GM10248 (cell line): ENCODE measurements around the gene CC2D2A.

ENCODE experiments used
- CTCF ChIA-PET: fragments of 300-600 bp; sonication (Branson Sonifier 250); formaldehyde crosslinking; extraction: SDS; loops from one replicate; lab custom pipeline; 2021; ENCODE audit warnings: antibody characterized with exemption; lab: Yijun Ruan, JAX
- POLR2A ChIA-PET: fragments of 350-650 bp; sonication (Branson Sonifier 250); formaldehyde crosslinking; extraction: SDS; loops from one replicate; lab custom pipeline; 2020; ENCODE audit warnings: antibody characterized with exemption; lab: Yijun Ruan, JAX
- DNase-seq: peaks from one replicate; pipeline ENCODE4 v3.0.0; 2012; ENCODE audit errors: extremely low spot score
- CTCF ChIP-seq: IDR thresholded peaks from 2 replicates; pipeline ENCODE4 v1.5.1; 2012; ENCODE audit warnings: mild to moderate bottlenecking, low read depth; ENCODE audit errors: extremely low read depth, missing control alignments, control extremely low read depth

CC2D2A gene

GRCh38 chr4:15469402-15470127 is at the start of gene CC2D2A:
Gene CC2D2A, plus strand, starts transcription at chr4:15469882. Its CDS starts 6,051 bp downstream, at chr4:15475933.
- ChIA-PET CTCF (interaction anchor here (0.7 to 4.5 kb wide), 8 partner anchors 10 to 1157 kb away, joined by 3 to 38 read pairs (median 4); no protein-coding TSS in a partner anchor), POLR2A (no interaction called here)
- TF ChIP-seq CTCF, result no peak
- no peak for DNase-seq

- CTCF ChIA-PET, result interaction anchor here (1.3 kb wide), 1 partner anchor 9 kb away, joined by 4 read pairs; no protein-coding TSS in a partner anchor
Observed at GRCh38 chr4:15420642-15421041, 49.0 kb upstream of the CC2D2A start.

DNA sequence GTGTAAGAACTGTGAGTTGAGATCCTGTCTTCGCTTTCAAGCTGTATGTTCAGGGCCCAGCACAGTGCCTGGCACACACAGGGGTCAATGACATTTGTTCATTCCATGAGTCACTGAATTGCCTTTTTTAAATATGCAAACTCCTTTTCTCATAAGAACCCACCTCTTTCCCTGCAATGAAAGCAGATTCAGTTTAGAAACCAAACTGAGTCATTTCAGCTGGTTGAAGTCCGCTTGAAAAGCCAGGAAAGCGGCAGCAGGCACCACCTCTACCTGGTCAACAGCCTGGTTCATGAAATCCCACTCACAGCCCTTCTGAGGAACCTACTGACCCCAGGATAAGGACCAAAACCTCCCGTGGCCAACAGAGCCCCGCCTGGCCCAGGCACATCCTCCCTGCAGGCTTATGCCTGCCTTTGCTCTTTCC is 46.4 kb upstream of the CC2D2A start:
- no peak for DNase-seq
- ChIA-PET CTCF (no interaction called here), POLR2A (no interaction called here)
- no peak for TF ChIP-seq CTCF

More at GRCh38 chr4:15420642-15421041, 49.0 kb upstream of the CC2D2A start:
- POLR2A ChIA-PET, result no interaction called here
- no peak for DNase-seq
- TF ChIP-seq CTCF, result no peak

DNA sequence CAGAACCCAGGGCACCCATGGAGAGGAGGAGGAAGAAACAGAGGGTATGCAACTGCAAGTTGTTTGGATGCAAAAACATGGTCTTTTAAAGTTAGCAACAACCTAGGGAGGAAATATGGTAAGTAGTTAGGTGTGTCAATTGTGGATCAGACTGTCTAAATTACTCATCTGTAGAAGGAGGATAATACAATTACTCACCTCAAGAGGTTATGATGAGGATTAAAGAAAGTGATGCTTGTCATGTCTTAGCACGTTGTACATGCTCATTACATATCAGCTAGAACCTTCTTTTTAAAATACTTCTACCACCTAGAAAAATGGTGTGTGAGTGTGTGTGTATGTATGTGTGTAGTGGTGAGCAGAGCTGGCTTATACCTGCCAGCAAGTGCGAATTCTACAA is 44.2 kb upstream of the CC2D2A start:
- POLR2A ChIA-PET, result no interaction called here
- CTCF ChIA-PET, result interaction anchor here (1.1 to 3.9 kb wide), 3 partner anchors 14 to 32 kb away, joined by 3 to 15 read pairs (median 5); no protein-coding TSS in a partner anchor

DNA sequence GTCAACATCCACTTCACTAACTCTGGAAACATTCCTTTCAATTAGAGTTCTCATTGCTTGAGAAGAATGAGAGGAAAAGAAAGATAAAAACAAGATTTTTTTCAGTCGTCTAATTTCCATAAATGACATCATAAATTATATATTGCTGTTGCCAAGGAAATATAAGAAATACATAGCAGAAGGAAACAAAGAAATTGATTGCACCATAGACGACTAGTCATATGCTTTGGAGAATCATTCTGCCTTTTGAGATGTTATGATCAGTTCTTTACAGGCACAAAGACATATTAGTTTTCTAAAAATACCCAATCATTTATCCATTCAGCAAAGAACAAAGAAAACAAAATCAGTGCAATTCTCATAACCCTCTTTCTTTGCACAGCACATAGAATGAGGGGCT is 42.5 kb upstream of the CC2D2A start:
- no peak for TF ChIP-seq CTCF
- CTCF ChIA-PET, result interaction anchor here (3.9 kb wide), 1 partner anchor 30 kb away, joined by 15 read pairs; no protein-coding TSS in a partner anchor
- no peak for DNase-seq
- POLR2A ChIA-PET, result no interaction called here

More for the DNA sequence above, 44.2 kb upstream of the CC2D2A start:
- DNase-seq, result no peak
- no peak for TF ChIP-seq CTCF

DNA sequence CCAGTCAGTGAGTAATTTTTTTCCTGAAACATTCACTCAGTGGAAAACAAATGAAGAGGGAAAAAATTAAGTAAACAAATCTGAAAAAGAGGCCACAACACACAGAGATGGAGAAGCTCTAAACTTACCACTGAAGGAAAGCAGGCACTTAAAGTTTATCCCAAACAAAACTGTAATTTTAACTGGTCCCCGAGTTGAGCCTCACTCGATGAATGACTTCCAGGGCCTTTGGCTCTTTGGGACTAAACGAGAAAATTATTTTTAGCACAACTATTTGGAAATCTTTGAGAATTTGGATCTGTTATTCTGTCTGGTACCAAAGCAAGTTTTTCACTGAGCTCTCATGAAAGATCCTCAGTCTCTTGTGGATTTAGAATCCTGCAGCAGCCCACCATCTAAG is 42.0 kb upstream of the CC2D2A start, which contains the start of gene C1QTNF7:
Gene C1QTNF7, plus strand, starts transcription at position 333 of the 400 bp plus-strand sequence. CDS start 7,711 bp downstream, outside the sequence.
- DNase-seq, result no peak
- POLR2A ChIA-PET, result no interaction called here
- TF ChIP-seq CTCF, result no peak
- CTCF ChIA-PET, result interaction anchor here (3.9 kb wide), 1 partner anchor 30 kb away, joined by 15 read pairs; no protein-coding TSS in a partner anchor
